Measurements from ENCODE around the gene BOC.

The BOC gene

GRCh38 chr3:113223475-113224281, 12.3 kb downstream of the BOC start:
- Histone ChIP-seq H3K9me3 (ENCODE audit: control insufficient read depth, low read length) (no peaks in the 10 kb centered on the region), H3K4me3 (ENCODE audit: extremely low read depth, insufficient read depth, low read length, poor library complexity, severe bottlenecking) (no peak overlapping the region), H3K4me1 (ENCODE audit: control insufficient read depth, insufficient read depth, low read length, poor library complexity, severe bottlenecking) (peaks cover 17% of the 10 kb centered on the region), H3K36me3 (ENCODE audit: control insufficient read depth, insufficient read depth, low read length) (peaks cover 14% of the 10 kb centered on the region), H3K27ac (ENCODE audit: low read depth, low read length, severe bottlenecking) (no peak overlapping the region)
- WGBS, 2 experiments (ENCODE audit: insufficient coverage in 2 of 2) = 89% methylated on average over 16 to 18 of the region's 18 CpGs

GRCh38 chr3:113225286-113225685, 13.9 kb downstream of the BOC start:
- WGBS, 2 experiments (ENCODE audit: insufficient coverage in 2 of 2) = 90 to 100% methylated on average over 2 of the region's 2 CpGs
- no peak overlapping the region for H3K27ac ChIP-seq (ENCODE audit: low read depth, low read length, severe bottlenecking)
- peaks cover 14% of the 10 kb centered on the region for H3K36me3 ChIP-seq (ENCODE audit: control insufficient read depth, insufficient read depth, low read length)
- H3K4me3 ChIP-seq (ENCODE audit: extremely low read depth, insufficient read depth, low read length, poor library complexity, severe bottlenecking) = no peak overlapping the region
- peaks cover 24% of the 10 kb centered on the region for H3K4me1 ChIP-seq (ENCODE audit: control insufficient read depth, insufficient read depth, low read length, poor library complexity, severe bottlenecking)
- H3K9me3 ChIP-seq (ENCODE audit: control insufficient read depth, low read length) = no peaks in the 10 kb centered on the region

- H3K4me3 ChIP-seq (ENCODE audit: extremely low read depth, insufficient read depth, low read length, poor library complexity, severe bottlenecking) = no peak overlapping the region
- peaks cover 25% of the 10 kb centered on the region for H3K4me1 ChIP-seq (ENCODE audit: control insufficient read depth, insufficient read depth, low read length, poor library complexity, severe bottlenecking)
- peaks cover 6% of the 10 kb centered on the region for H3K36me3 ChIP-seq (ENCODE audit: control insufficient read depth, insufficient read depth, low read length)
- H3K9me3 ChIP-seq (ENCODE audit: control insufficient read depth, low read length) = no peaks in the 10 kb centered on the region
- 93 to 94% methylated on average over 2 to 3 of the region's 3 CpGs for WGBS, 2 experiments (ENCODE audit: insufficient coverage in 2 of 2)
- H3K27ac ChIP-seq (ENCODE audit: low read depth, low read length, severe bottlenecking) = no peak overlapping the region
These were observed 15.1 kb downstream of the BOC start for GRCh38 chr3:113226491-113226890.

GRCh38 chr3:113227146-113227545, 15.8 kb downstream of the BOC start:
- Histone ChIP-seq H3K9me3 (ENCODE audit: control insufficient read depth, low read length) (no peaks in the 10 kb centered on the region), H3K4me3 (ENCODE audit: extremely low read depth, insufficient read depth, low read length, poor library complexity, severe bottlenecking) (no peak overlapping the region), H3K4me1 (ENCODE audit: control insufficient read depth, insufficient read depth, low read length, poor library complexity, severe bottlenecking) (peaks cover 25% of the 10 kb centered on the region), H3K36me3 (ENCODE audit: control insufficient read depth, insufficient read depth, low read length) (peaks cover 6% of the 10 kb centered on the region), H3K27ac (ENCODE audit: low read depth, low read length, severe bottlenecking) (no peak overlapping the region)
- WGBS, 2 experiments (ENCODE audit: insufficient coverage in 2 of 2) = 80 to 100% methylated on average over 1 of the region's 1 CpG

GRCh38 chr3:113228498-113229286, 17.3 kb downstream of the BOC start:
- 27 to 61% methylated on average over 3 to 4 of the region's 6 CpGs for WGBS, 2 experiments (ENCODE audit: insufficient coverage in 2 of 2)
- Histone ChIP-seq H3K4me1 (ENCODE audit: control insufficient read depth, insufficient read depth, low read length, poor library complexity, severe bottlenecking) (peaks cover 38% of the 10 kb centered on the region), H3K9me3 (ENCODE audit: control insufficient read depth, low read length) (no peaks in the 10 kb centered on the region), H3K27ac (ENCODE audit: low read depth, low read length, severe bottlenecking) (peak overlapping the region; percentile 12), H3K4me3 (ENCODE audit: extremely low read depth, insufficient read depth, low read length, poor library complexity, severe bottlenecking) (no peak overlapping the region), H3K36me3 (ENCODE audit: control insufficient read depth, insufficient read depth, low read length) (peaks cover 6% of the 10 kb centered on the region)

GRCh38 chr3:113231391-113231790, 20.0 kb downstream of the BOC start:
- H3K4me3 ChIP-seq (ENCODE audit: extremely low read depth, insufficient read depth, low read length, poor library complexity, severe bottlenecking) = no peak overlapping the region
- H3K27ac ChIP-seq (ENCODE audit: low read depth, low read length, severe bottlenecking) = peak overlapping the region; percentile 75
- H3K4me1 ChIP-seq (ENCODE audit: control insufficient read depth, insufficient read depth, low read length, poor library complexity, severe bottlenecking) = peaks cover 49% of the 10 kb centered on the region
- peaks cover 3% of the 10 kb centered on the region for H3K36me3 ChIP-seq (ENCODE audit: control insufficient read depth, insufficient read depth, low read length)
- no peaks in the 10 kb centered on the region for H3K9me3 ChIP-seq (ENCODE audit: control insufficient read depth, low read length)
- WGBS, 2 experiments (ENCODE audit: insufficient coverage in 2 of 2) = no CpG with 5 or more reads among the region's 1 CpG

- Histone ChIP-seq H3K4me3 (ENCODE audit: extremely low read depth, insufficient read depth, low read length, poor library complexity, severe bottlenecking) (no peak overlapping the region), H3K4me1 (ENCODE audit: control insufficient read depth, insufficient read depth, low read length, poor library complexity, severe bottlenecking) (peaks cover 49% of the 10 kb centered on the region), H3K9me3 (ENCODE audit: control insufficient read depth, low read length) (no peaks in the 10 kb centered on the region), H3K36me3 (ENCODE audit: control insufficient read depth, insufficient read depth, low read length) (peaks cover 1% of the 10 kb centered on the region), H3K27ac (ENCODE audit: low read depth, low read length, severe bottlenecking) (peak overlapping the region; percentile 75)
- WGBS, 2 experiments (ENCODE audit: insufficient coverage in 2 of 2) = 33% methylated on average over 1 of the region's 1 CpG
These were observed 20.5 kb downstream of the BOC start for GRCh38 chr3:113231827-113232253.

- WGBS, 2 experiments (ENCODE audit: insufficient coverage in 2 of 2) = 80 to 83% methylated on average over 1 of the region's 2 CpGs
- no peak overlapping the region for H3K4me3 ChIP-seq (ENCODE audit: extremely low read depth, insufficient read depth, low read length, poor library complexity, severe bottlenecking)
- H3K4me1 ChIP-seq (ENCODE audit: control insufficient read depth, insufficient read depth, low read length, poor library complexity, severe bottlenecking) = peaks cover 49% of the 10 kb centered on the region
- peak overlapping the region; percentile 74 for H3K27ac ChIP-seq (ENCODE audit: low read depth, low read length, severe bottlenecking)
- H3K36me3 ChIP-seq (ENCODE audit: control insufficient read depth, insufficient read depth, low read length) = no peaks in the 10 kb centered on the region
- no peaks in the 10 kb centered on the region for H3K9me3 ChIP-seq (ENCODE audit: control insufficient read depth, low read length)
These were observed 21.0 kb downstream of the BOC start for GRCh38 chr3:113232342-113232741.

GRCh38 chr3:113233497-113233896, 22.1 kb downstream of the BOC start:
- Histone ChIP-seq H3K4me1 (ENCODE audit: control insufficient read depth, insufficient read depth, low read length, poor library complexity, severe bottlenecking) (peaks cover 49% of the 10 kb centered on the region), H3K36me3 (ENCODE audit: control insufficient read depth, insufficient read depth, low read length) (no peaks in the 10 kb centered on the region), H3K27ac (ENCODE audit: low read depth, low read length, severe bottlenecking) (no peak overlapping the region), H3K9me3 (ENCODE audit: control insufficient read depth, low read length) (no peaks in the 10 kb centered on the region), H3K4me3 (ENCODE audit: extremely low read depth, insufficient read depth, low read length, poor library complexity, severe bottlenecking) (no peak overlapping the region)
- 90% methylated on average over 5 to 8 of the region's 9 CpGs for WGBS, 2 experiments (ENCODE audit: insufficient coverage in 2 of 2)

GRCh38 chr3:113234028-113234427, 22.7 kb downstream of the BOC start:
- peaks cover 43% of the 10 kb centered on the region for H3K4me1 ChIP-seq (ENCODE audit: control insufficient read depth, insufficient read depth, low read length, poor library complexity, severe bottlenecking)
- H3K27ac ChIP-seq (ENCODE audit: low read depth, low read length, severe bottlenecking) = peak overlapping the region; percentile 75
- H3K4me3 ChIP-seq (ENCODE audit: extremely low read depth, insufficient read depth, low read length, poor library complexity, severe bottlenecking) = no peak overlapping the region
- no peaks in the 10 kb centered on the region for H3K9me3 ChIP-seq (ENCODE audit: control insufficient read depth, low read length)
- H3K36me3 ChIP-seq (ENCODE audit: control insufficient read depth, insufficient read depth, low read length) = no peaks in the 10 kb centered on the region
- 100% methylated on average over 2 to 3 of the region's 3 CpGs for WGBS, 2 experiments (ENCODE audit: insufficient coverage in 2 of 2)

All from mesodermal cell (in vitro differentiated cells).